Upper lobe of left lung (tissue), 6 donors: ENCODE measurements around the gene TAF1B. TPM values are rescaled to one million over a fixed set of nuclear protein-coding genes. Genes with fewer than 3 reads are reported as not detected.
"Not testable (repeated sequence)": the region's sequence is repeated elsewhere in the genome, so short reads cannot be mapped to it uniquely, and the experiment has no call there.

Source experiments
- ATAC-seq, 2 donors: fragments of 200-7000 bp; cut with Tn5 transposase; one replicate each; pipeline ENCODE4 v1.9.1; 2022; ENCODE audit warnings: mild to moderate bottlenecking in 2 of 2, moderate library complexity in 2 of 2; ENCODE audit not compliant: low FRiP score in 2 of 2
- DNase-seq, 2 donors: peaks; one replicate each; pipeline ENCODE4 v3.0.0-alpha.2; 2019 to 2020
- H3K27ac ChIP-seq, 4 donors: fragments of 200-600 bp; sonication (generic); one replicate each; pipeline ENCODE4 v1.5.1; 2016 to 2019
- H3K27me3 ChIP-seq, 4 donors: fragments of 200-600 bp; sonication (generic); one replicate each; pipeline ENCODE4 v1.5.1; 2017 to 2019
- H3K36me3 ChIP-seq, 4 donors: fragments of 200-600 bp; sonication (generic); one replicate each; pipeline ENCODE4 v1.5.1; 2016 to 2019
- H3K4me1 ChIP-seq, 4 donors: fragments of 200-600 bp; sonication (generic); one replicate each; pipeline ENCODE4 v1.5.1; 2018 to 2019
- H3K4me3 ChIP-seq, 4 donors: fragments of 200-600 bp; sonication (generic); one replicate each; pipeline ENCODE4 v1.5.1; 2017 to 2019; ENCODE audit warnings: mild to moderate bottlenecking in 2 of 4, moderate library complexity in 1 of 4
- H3K9me3 ChIP-seq, 4 donors: fragments of 200-600 bp; sonication (generic); one replicate each; pipeline ENCODE4 v1.5.1; 2018 to 2019
- CTCF ChIP-seq, 6 experiments: fragments of 450-650 bp in 4 of 6; fragments of 200-600 bp in 2 of 6; sonication (generic) in 2 of 6; IDR thresholded peaks; one replicate each; pipeline ENCODE4 v1.5.1; 2016 to 2019; ENCODE audit warnings: antibody characterized with exemption in 6 of 6
- EP300 ChIP-seq, 4 donors: sonication (generic); formaldehyde crosslinking; IDR thresholded peaks; one replicate each; pipeline ENCODE4 v1.5.1; 2017; ENCODE audit warnings: antibody characterized with exemption in 4 of 4, control low read depth in 2 of 4
- POLR2A ChIP-seq, 4 donors: fragments of 450-650 bp; IDR thresholded peaks; one replicate each; pipeline ENCODE4 v1.5.1; 2016 to 2017; ENCODE audit warnings: antibody characterized with exemption in 4 of 4, mild to moderate bottlenecking in 2 of 4
- POLR2AphosphoS5 ChIP-seq, 2 donors: sonication (generic); formaldehyde crosslinking; IDR thresholded peaks; one replicate each; pipeline ENCODE4 v1.5.1; 2017; ENCODE audit warnings: antibody characterized with exemption in 2 of 2
- WGBS, 2 donors: methylation state at CpG; one replicate each; pipeline ENCODE4 v1.1.5; 2017 to 2018; 5-methylcytosine and 5-hydroxymethylcytosine counted together
- total RNA-seq, 6 donors: library from RNA; depleted of rRNA in 4 of 6; stranded (reverse); fragments of >200 nt in 4 of 6; gene quantifications; one replicate each; pipeline versions ENCODE4 v1.1.0 to v1.2.1, GENCODE V29; 2016 to 2021
- donor health status: DM: no; HTN: no; CAD: no; lungs with moderate emphysema.
- donor health status: DM: no; HTN: yes; CAD: no; lungs with severe emphysema.

Gene TAF1B
- total RNA-seq, 6 donors from 2014 or later, result 8.5 to 24.3 (median 16.7) TPM

DNA sequence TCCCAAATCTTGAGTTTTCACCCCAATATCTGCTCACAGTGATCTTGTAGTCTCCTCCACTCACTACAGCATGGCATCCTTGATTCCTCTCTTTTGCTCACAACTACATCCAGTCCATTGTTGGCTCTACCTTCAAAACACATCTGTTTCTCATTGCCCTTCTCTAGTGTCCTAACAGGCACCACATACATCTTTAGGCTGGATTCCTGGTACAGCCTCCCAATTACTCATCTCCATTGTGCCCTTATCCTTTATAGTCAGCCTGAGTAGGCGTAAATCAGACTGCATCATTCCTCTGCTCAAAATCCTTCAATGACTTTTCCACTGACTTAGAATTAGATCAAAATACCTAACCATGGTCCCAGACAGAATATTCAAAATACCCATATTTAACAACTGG lies 10.7 kb upstream of the TAF1B start:
- ATAC-seq, result no peak
- WGBS, 2 donors, result 95 to 100% methylated on average over 1 of the region's 1 CpG
- Histone ChIP-seq H3K9me3 (no peaks in the 10 kb centered on the region), H3K27me3 (no peaks in the 10 kb centered on the region), H3K4me3 (no peak overlapping the region), H3K4me1 (peaks cover 0 to 10% (median 0%) of the 10 kb centered on the region in 4 donors), H3K36me3 (no peaks in the 10 kb centered on the region), H3K27ac (no peak overlapping the region)
- DNase-seq, result no peak
- TF ChIP-seq POLR2A (IDR thresholded peaks at IDR 0.05), result no peak
- TF ChIP-seq POLR2AphosphoS5 (IDR thresholded peaks at IDR 0.05), result no peak
- TF ChIP-seq CTCF (IDR thresholded peaks at IDR 0.05), result no peak
- no peak for TF ChIP-seq EP300 (IDR thresholded peaks at IDR 0.05)

- ATAC-seq, H3K27ac ChIP-seq, H3K27me3 ChIP-seq, H3K9me3 ChIP-seq, H3K4me3 ChIP-seq, H3K36me3 ChIP-seq, DNase-seq: not testable (repeated sequence)
- H3K4me1 ChIP-seq, result peaks cover 0 to 10% (median 0%) of the 10 kb centered on the region in 4 donors
- 90 to 97% methylated on average over 1 of the region's 1 CpG for WGBS, 2 donors
Observed at GRCh38 chr2:9835068-9835467, 8.2 kb upstream of the TAF1B start.

- Histone ChIP-seq H3K27ac (peak overlapping the region in 1 of 4 donors; percentile 22), H3K9me3 (no peaks in the 10 kb centered on the region), H3K36me3 (no peaks in the 10 kb centered on the region), H3K4me1 (peaks cover 0 to 6% (median 0%) of the 10 kb centered on the region in 4 donors), H3K4me3 (no peak overlapping the region), H3K27me3 (no peaks in the 10 kb centered on the region)
- TF ChIP-seq EP300 (IDR thresholded peaks at IDR 0.05) (no peak), POLR2A (IDR thresholded peaks at IDR 0.05) (no peak), CTCF (IDR thresholded peaks at IDR 0.05) (no peak), POLR2AphosphoS5 (IDR thresholded peaks at IDR 0.05) (no peak)
- 90 to 93% methylated on average over 3 of the region's 3 CpGs for WGBS, 2 donors
- ATAC-seq (no peak), DNase-seq (no peak)
Observed at GRCh38 chr2:9836074-9836473, 7.2 kb upstream of the TAF1B start.

GRCh38 chr2:9836517-9836916 lies 6.8 kb upstream of the TAF1B start:
- H3K27me3 ChIP-seq, result no peaks in the 10 kb centered on the region
- DNase-seq, result no peak
- WGBS, 2 donors, result 90 to 100% methylated on average over 3 of the region's 3 CpGs
- H3K27ac ChIP-seq, result peak overlapping the region in 1 of 4 donors; percentile 22
- no peaks in the 10 kb centered on the region for H3K9me3 ChIP-seq
- peak in 1 of 2 donors; percentile 72 for ATAC-seq
- H3K4me1 ChIP-seq, result peaks cover 0 to 6% (median 0%) of the 10 kb centered on the region in 4 donors
- no peaks in the 10 kb centered on the region for H3K36me3 ChIP-seq
- TF ChIP-seq CTCF (IDR thresholded peaks at IDR 0.05), result no peak
- TF ChIP-seq POLR2AphosphoS5 (IDR thresholded peaks at IDR 0.05), result no peak
- TF ChIP-seq EP300 (IDR thresholded peaks at IDR 0.05), result no peak
- no peak for TF ChIP-seq POLR2A (IDR thresholded peaks at IDR 0.05)
- H3K4me3 ChIP-seq, result no peak overlapping the region

GRCh38 chr2:9837451-9837850 lies 5.8 kb upstream of the TAF1B start:
- no peaks in the 10 kb centered on the region for H3K9me3 ChIP-seq
- H3K4me3 ChIP-seq, result no peak overlapping the region
- peaks cover 0 to 6% (median under 1%) of the 10 kb centered on the region in 4 donors for H3K4me1 ChIP-seq
- no peak overlapping the region for H3K27ac ChIP-seq
- 96 to 97% methylated on average over 4 of the region's 4 CpGs for WGBS, 2 donors
- ATAC-seq (no peak), DNase-seq (no peak)
- H3K36me3 ChIP-seq, result no peaks in the 10 kb centered on the region
- TF ChIP-seq POLR2A (IDR thresholded peaks at IDR 0.05) (no peak), POLR2AphosphoS5 (IDR thresholded peaks at IDR 0.05) (no peak), CTCF (IDR thresholded peaks at IDR 0.05) (no peak), EP300 (IDR thresholded peaks at IDR 0.05) (no peak)
- H3K27me3 ChIP-seq, result no peaks in the 10 kb centered on the region
